Adipocyte (in vitro differentiated cells): ENCODE measurements around the gene SLC9A8.
"Not testable (repeated sequence)": the region's sequence is repeated elsewhere in the genome, so short reads cannot be mapped to it uniquely, and the experiment has no call there.

Source experiments
- DNase-seq: peaks from one replicate; pipeline ENCODE4 v3.0.0-alpha.2; 2015; ENCODE audit warnings: low read depth
- H3K27me3 ChIP-seq: replicated peaks from 2 replicates; pipeline ENCODE4 v1.7.0; 2013; ENCODE audit warnings: mild to moderate bottlenecking, low read length, moderate library complexity; ENCODE audit not compliant: control insufficient read depth, insufficient read depth
- H3K36me3 ChIP-seq: 2 replicates; pipeline ENCODE4 v1.7.0; 2013; ENCODE audit warnings: low read length, mild to moderate bottlenecking, moderate library complexity; ENCODE audit not compliant: control insufficient read depth, insufficient read depth, severe bottlenecking
- H3K4me1 ChIP-seq: 2 replicates; pipeline ENCODE4 v1.7.0; 2013; ENCODE audit warnings: mild to moderate bottlenecking, low read length, moderate library complexity; ENCODE audit not compliant: control insufficient read depth, insufficient read depth
- H3K4me3 ChIP-seq: 2 replicates; pipeline ENCODE4 v1.7.0; 2013; ENCODE audit warnings: mild to moderate bottlenecking, low read length, moderate library complexity
- H3K9ac ChIP-seq: 2 replicates; pipeline ENCODE4 v1.7.0; 2013; ENCODE audit warnings: mild to moderate bottlenecking, low read length, moderate library complexity
- H3K9me3 ChIP-seq: 2 replicates; pipeline ENCODE4 v1.7.0; 2013; ENCODE audit warnings: mild to moderate bottlenecking, low read length, moderate library complexity; ENCODE audit not compliant: control insufficient read depth

SLC9A8 gene

DNA sequence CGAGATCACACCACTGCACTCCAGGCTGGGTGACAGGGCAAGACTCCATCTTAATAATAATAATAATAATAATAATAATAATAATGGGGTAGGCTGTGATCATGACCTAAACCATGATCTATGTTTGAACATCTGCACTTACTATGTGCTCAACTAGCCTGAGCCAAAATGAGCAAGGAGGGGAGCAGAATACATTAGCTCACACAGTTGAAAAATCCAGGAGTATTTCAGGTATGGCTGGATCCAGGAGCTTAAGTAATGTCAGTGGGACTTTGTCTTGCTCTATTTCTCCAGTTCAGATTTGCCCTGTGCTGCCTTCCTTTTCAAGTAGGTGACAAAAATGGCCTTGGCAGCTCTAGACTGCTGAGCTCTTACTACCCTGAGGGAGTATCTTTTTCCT, 32.7 kb upstream of the SLC9A8 start:
- Histone ChIP-seq H3K4me3 (no peak overlapping the region), H3K9me3 (no peaks in the 10 kb centered on the region), H3K9ac (no peak overlapping the region), H3K27me3 (no peaks in the 10 kb centered on the region), H3K4me1 (peaks cover 16% of the 10 kb centered on the region), H3K36me3 (no peaks in the 10 kb centered on the region)
- no peak for DNase-seq

GRCh38 chr20:49781676-49782075, 31.0 kb upstream of the SLC9A8 start:
- H3K9me3 ChIP-seq, result no peaks in the 10 kb centered on the region
- H3K27me3 ChIP-seq, result no peaks in the 10 kb centered on the region
- no peak for DNase-seq

DNA sequence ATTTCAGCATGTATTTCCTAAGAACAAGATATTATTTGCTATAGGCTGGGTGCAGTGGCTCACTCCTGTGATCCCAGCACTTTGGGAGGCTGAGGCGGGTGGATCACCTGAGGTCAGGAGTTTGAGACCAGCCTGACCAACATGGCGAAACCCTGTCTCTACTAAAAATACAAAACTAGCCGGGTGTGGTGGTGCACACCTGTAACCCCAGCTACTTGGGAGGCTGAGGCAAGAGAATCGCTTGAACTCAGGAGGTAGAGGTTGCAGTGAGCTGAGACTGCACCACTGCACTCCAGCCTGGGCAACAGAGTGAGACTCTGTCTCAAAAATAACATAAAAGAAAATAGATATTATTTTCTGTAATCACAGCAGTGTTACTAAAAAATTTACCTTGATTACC, 30.2 kb upstream of the SLC9A8 start:
- not testable (repeated sequence) for DNase-seq, H3K27me3 ChIP-seq, H3K4me1 ChIP-seq, H3K4me3 ChIP-seq, H3K9me3 ChIP-seq, H3K36me3 ChIP-seq, H3K9ac ChIP-seq

More at GRCh38 chr20:49781676-49782075, 31.0 kb upstream of the SLC9A8 start:
- no peak overlapping the region for H3K4me3 ChIP-seq
- H3K9ac ChIP-seq, result no peak overlapping the region
- peaks cover 2% of the 10 kb centered on the region for H3K4me1 ChIP-seq
- no peaks in the 10 kb centered on the region for H3K36me3 ChIP-seq

DNA sequence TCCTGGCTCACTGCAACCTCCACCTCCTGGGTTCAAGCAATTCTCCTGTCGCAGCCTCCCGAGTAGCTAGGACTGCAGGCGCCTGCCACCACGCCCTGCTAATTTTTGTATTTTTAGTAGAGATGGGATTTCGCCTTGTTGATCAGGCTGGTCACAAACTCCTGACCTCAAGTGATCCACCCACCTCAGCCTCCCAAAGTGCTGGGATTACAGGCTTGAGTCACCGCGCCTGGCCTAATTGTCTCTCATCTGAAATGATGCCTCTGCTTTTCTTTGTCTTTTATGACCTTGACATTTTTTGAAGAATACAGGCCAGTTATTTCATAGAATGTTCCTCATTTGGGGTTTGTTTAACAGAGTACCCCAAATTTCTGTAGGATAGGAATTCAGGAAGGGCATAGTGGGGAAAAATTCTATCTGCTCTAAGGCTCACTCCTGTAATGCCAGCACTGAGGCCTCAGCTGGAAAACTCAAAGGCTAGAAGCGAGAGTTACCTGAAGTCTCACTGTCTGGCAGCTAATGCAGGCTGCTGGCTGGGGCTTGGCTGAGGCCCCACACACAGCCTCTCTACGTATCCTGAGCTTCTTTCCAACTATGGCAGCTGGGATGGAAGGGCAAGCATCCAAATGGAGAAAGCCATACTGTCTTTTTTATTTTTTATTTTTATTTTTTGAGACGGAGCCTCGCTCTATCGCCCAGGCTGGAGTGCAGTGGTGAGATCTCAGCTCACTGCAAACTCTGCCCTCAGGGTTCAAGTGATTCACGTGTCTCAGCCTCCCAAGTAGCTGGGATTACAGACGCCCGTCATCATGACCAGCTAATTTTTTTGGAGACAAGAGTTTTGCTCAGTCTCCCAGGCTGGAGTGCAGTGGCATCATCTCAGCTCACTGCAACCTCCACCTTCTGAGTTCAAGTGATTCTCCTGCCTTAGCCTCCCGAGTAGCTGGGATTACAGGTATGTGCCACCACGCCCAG, 29.3 kb upstream of the SLC9A8 start:
- H3K4me3 ChIP-seq, H3K27me3 ChIP-seq, H3K9ac ChIP-seq, H3K36me3 ChIP-seq, DNase-seq, H3K9me3 ChIP-seq, H3K4me1 ChIP-seq: not testable (repeated sequence)

DNA sequence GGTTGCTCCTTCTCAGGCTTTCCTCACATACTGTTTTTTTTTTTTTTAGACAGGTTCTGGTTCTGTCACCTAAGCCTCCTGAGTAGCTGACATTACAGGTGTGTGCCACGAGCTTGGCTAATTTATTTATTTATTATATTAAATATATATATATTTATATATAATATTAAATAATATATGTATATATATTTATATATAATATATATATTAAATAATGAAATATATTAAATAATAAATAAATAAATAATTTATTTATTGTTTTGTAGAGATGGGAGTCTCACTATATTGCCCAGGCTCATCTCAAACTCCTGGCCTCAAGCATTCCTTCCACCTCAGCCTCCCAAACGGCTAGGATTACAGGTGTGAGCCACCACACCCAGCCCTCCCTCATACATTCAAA, 28.3 kb upstream of the SLC9A8 start:
- Histone ChIP-seq H3K9me3 (no peaks in the 10 kb centered on the region), H3K4me1 (no peaks in the 10 kb centered on the region), H3K27me3 (no peaks in the 10 kb centered on the region), H3K36me3 (no peaks in the 10 kb centered on the region), H3K9ac (no peak overlapping the region), H3K4me3 (no peak overlapping the region)
- DNase-seq, result no peak

GRCh38 chr20:49785149-49785851, 27.3 kb upstream of the SLC9A8 start:
- no peak for DNase-seq
- Histone ChIP-seq H3K9ac (no peak overlapping the region), H3K27me3 (no peaks in the 10 kb centered on the region), H3K36me3 (no peaks in the 10 kb centered on the region), H3K4me3 (no peak overlapping the region), H3K9me3 (no peaks in the 10 kb centered on the region), H3K4me1 (peaks cover 5% of the 10 kb centered on the region)

- no peaks in the 10 kb centered on the region for H3K9me3 ChIP-seq
- H3K4me1 ChIP-seq, result peaks cover 5% of the 10 kb centered on the region
- no peaks in the 10 kb centered on the region for H3K27me3 ChIP-seq
- no peak overlapping the region for H3K4me3 ChIP-seq
- H3K9ac ChIP-seq, result no peak overlapping the region
- H3K36me3 ChIP-seq, result no peaks in the 10 kb centered on the region
- DNase-seq, result no peak
These were observed 26.8 kb upstream of the SLC9A8 start for GRCh38 chr20:49785852-49786175.

- DNase-seq, result no peak
- no peaks in the 10 kb centered on the region for H3K27me3 ChIP-seq
- no peak overlapping the region for H3K9ac ChIP-seq
- H3K9me3 ChIP-seq, result no peaks in the 10 kb centered on the region
- no peaks in the 10 kb centered on the region for H3K36me3 ChIP-seq
- H3K4me3 ChIP-seq, result no peak overlapping the region
- peaks cover 5% of the 10 kb centered on the region for H3K4me1 ChIP-seq
These were observed 26.4 kb upstream of the SLC9A8 start for GRCh38 chr20:49786196-49786595.

- H3K9ac ChIP-seq, result no peak overlapping the region
- no peaks in the 10 kb centered on the region for H3K27me3 ChIP-seq
- no peaks in the 10 kb centered on the region for H3K36me3 ChIP-seq
- peaks cover 5% of the 10 kb centered on the region for H3K4me1 ChIP-seq
- peak; percentile 63 for DNase-seq
- no peak overlapping the region for H3K4me3 ChIP-seq
- H3K9me3 ChIP-seq, result no peaks in the 10 kb centered on the region
These were observed 25.8 kb upstream of the SLC9A8 start for GRCh38 chr20:49786668-49787370.

DNA sequence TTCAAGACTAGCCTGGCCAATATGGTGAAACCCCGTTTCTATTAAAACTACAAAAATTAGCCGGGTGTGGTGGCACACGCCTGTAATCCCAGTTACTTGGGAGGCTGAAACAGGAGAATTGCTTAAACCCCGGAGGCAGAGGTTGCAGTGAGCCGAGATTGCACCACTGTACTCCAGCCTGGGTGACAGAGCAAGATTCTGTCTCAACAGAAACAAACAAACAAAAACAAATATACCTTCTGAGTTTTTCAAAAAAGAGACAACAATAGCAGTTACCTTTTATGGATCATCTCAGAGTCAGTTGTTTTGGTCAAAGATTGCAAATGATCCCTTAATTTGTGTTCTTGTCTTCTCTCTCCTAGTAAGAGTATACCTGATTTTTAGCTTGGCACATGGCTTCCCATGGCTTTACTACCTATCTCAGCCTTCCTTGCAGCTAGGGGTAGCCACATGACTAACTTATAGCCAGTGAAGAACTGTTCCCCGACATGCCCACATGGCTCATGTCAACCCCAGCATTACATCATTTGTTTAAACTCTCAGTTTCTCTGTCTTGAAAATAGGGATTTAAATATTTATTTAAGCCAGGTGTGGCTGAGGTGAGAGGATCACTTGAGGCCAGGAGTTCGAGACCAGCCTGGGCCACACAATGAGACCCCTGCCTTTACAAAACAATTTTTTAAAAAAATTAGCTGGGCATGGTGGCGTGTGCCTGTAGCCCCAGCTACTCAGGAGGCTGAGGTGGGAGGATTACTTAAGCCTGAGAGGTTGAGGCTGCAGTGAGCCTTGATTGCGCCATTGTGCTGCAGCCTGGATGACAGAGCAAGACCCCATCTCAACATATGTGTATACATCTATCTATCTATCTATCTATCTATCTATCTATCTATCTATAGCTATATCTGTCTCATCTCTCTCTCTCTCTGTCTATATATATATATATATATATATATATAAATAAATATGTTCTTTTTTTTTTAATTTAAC, 25.0 kb upstream of the SLC9A8 start:
- Histone ChIP-seq H3K9ac (no peak overlapping the region), H3K4me1 (peaks cover 5% of the 10 kb centered on the region), H3K9me3 (no peaks in the 10 kb centered on the region), H3K27me3 (no peaks in the 10 kb centered on the region), H3K36me3 (no peaks in the 10 kb centered on the region), H3K4me3 (no peak overlapping the region)
- DNase-seq, result no peak
